Stomach smooth muscle (tissue), 2 donors: ENCODE results near the gene OR2K2.

Experiments
- H3K27ac ChIP-seq: one replicate; pipeline ENCODE4 v1.7.0; 2013; ENCODE audit warnings: mild to moderate bottlenecking, low read length, inconsistent platforms
- H3K27me3 ChIP-seq, 2 donors: one replicate each; pipeline ENCODE4 v1.7.0; 2013; ENCODE audit warnings: low read length in 2 of 2; ENCODE audit not compliant: insufficient read depth in 2 of 2, control insufficient read depth in 1 of 2
- H3K36me3 ChIP-seq, 2 donors: one replicate each; pipeline ENCODE4 v1.7.0; 2013; ENCODE audit warnings: low read length in 2 of 2; ENCODE audit not compliant: control insufficient read depth in 2 of 2, insufficient read depth in 2 of 2
- H3K4me1 ChIP-seq: one replicate; pipeline ENCODE4 v1.7.0; 2013; ENCODE audit warnings: low read length; ENCODE audit not compliant: control insufficient read depth, insufficient read depth
- H3K4me3 ChIP-seq, 2 donors: one replicate each; pipeline ENCODE4 v1.7.0; 2013; ENCODE audit warnings: low read length in 2 of 2
- H3K9ac ChIP-seq, 2 donors: one replicate each; pipeline ENCODE4 v1.7.0; 2013; ENCODE audit warnings: low read length in 2 of 2, mild to moderate bottlenecking in 1 of 2
- H3K9me3 ChIP-seq, 2 donors: one replicate each; pipeline ENCODE4 v1.7.0; 2013; ENCODE audit warnings: low read length in 2 of 2; ENCODE audit not compliant: control insufficient read depth in 2 of 2
- donor health status: healthy.
- donor health status: Pancreatic carcinoma.

Gene OR2K2

GRCh38 chr9:111330124-111330523, at the start of gene OR2K2:
Gene OR2K2, minus strand, starts transcription at chr9:111330224. Its CDS starts 1,791 bp downstream, at chr9:111328433.
- no peak within 1 kb of the TSS for H3K4me3 ChIP-seq
- H3K27ac ChIP-seq = no peak within 1 kb of the TSS
- H3K9ac ChIP-seq = no peak within 1 kb of the TSS
- no peaks in the 10 kb centered on the region for H3K27me3 ChIP-seq
- no peaks in the 10 kb centered on the region for H3K4me1 ChIP-seq
- H3K9me3 ChIP-seq = no peaks in the 10 kb centered on the region
- H3K36me3 ChIP-seq = no peaks in the 10 kb centered on the region

- H3K27ac ChIP-seq = no peak overlapping the region
- H3K36me3 ChIP-seq = peaks cover 35 to 50% of the 10 kb centered on the region in 2 donors
- H3K27me3 ChIP-seq = no peaks in the 10 kb centered on the region
- no peaks in the 10 kb centered on the region for H3K9me3 ChIP-seq
- no peak overlapping the region for H3K4me3 ChIP-seq
- H3K9ac ChIP-seq = no peak overlapping the region
- no peaks in the 10 kb centered on the region for H3K4me1 ChIP-seq
These were observed 46.0 kb upstream of the OR2K2 start for GRCh38 chr9:111375817-111376564.

GRCh38 chr9:111375062-111375461, 45.0 kb upstream of the OR2K2 start:
- no peaks in the 10 kb centered on the region for H3K4me1 ChIP-seq
- no peak overlapping the region for H3K4me3 ChIP-seq
- H3K27me3 ChIP-seq = no peaks in the 10 kb centered on the region
- H3K9ac ChIP-seq = no peak overlapping the region
- H3K27ac ChIP-seq = no peak overlapping the region
- H3K36me3 ChIP-seq = peaks cover 44 to 58% of the 10 kb centered on the region in 2 donors
- H3K9me3 ChIP-seq = no peaks in the 10 kb centered on the region

- Histone ChIP-seq H3K4me3 (no peak overlapping the region), H3K36me3 (peaks cover 56 to 72% of the 10 kb centered on the region in 2 donors), H3K27me3 (no peaks in the 10 kb centered on the region), H3K27ac (no peak overlapping the region), H3K9me3 (no peaks in the 10 kb centered on the region), H3K9ac (no peak overlapping the region), H3K4me1 (no peaks in the 10 kb centered on the region)
These were observed 42.3 kb upstream of the OR2K2 start for GRCh38 chr9:111372297-111372696.

GRCh38 chr9:111366978-111367377, 37.0 kb upstream of the OR2K2 start:
- Histone ChIP-seq H3K4me3 (no peak overlapping the region), H3K9me3 (no peaks in the 10 kb centered on the region), H3K27ac (no peak overlapping the region), H3K4me1 (no peaks in the 10 kb centered on the region), H3K27me3 (no peaks in the 10 kb centered on the region), H3K9ac (no peak overlapping the region), H3K36me3 (peaks cover 44 to 60% of the 10 kb centered on the region in 2 donors)

GRCh38 chr9:111362526-111362925, 32.5 kb upstream of the OR2K2 start:
- Histone ChIP-seq H3K4me3 (no peak overlapping the region), H3K4me1 (no peaks in the 10 kb centered on the region), H3K36me3 (peaks cover 10 to 22% of the 10 kb centered on the region in 2 donors), H3K9ac (no peak overlapping the region), H3K27me3 (no peaks in the 10 kb centered on the region), H3K27ac (no peak overlapping the region), H3K9me3 (no peaks in the 10 kb centered on the region)

- no peaks in the 10 kb centered on the region for H3K27me3 ChIP-seq
- H3K9ac ChIP-seq = no peak overlapping the region
- H3K27ac ChIP-seq = no peak overlapping the region
- peaks cover 3% of the 10 kb centered on the region for H3K4me1 ChIP-seq
- no peaks in the 10 kb centered on the region for H3K9me3 ChIP-seq
- no peak overlapping the region for H3K4me3 ChIP-seq
- H3K36me3 ChIP-seq = peaks cover 8 to 19% of the 10 kb centered on the region in 2 donors
These were observed 30.9 kb upstream of the OR2K2 start for GRCh38 chr9:111360881-111361280.

- Histone ChIP-seq H3K4me3 (peak overlapping the region; percentile 40 to 58), H3K36me3 (peaks cover 0 to 3% of the 10 kb centered on the region in 2 donors), H3K4me1 (peaks cover 3% of the 10 kb centered on the region), H3K9ac (peak overlapping the region in 1 of 2 donors; percentile 18), H3K27ac (peak overlapping the region; percentile 7), H3K9me3 (peaks cover 0 to 2% of the 10 kb centered on the region in 2 donors), H3K27me3 (no peaks in the 10 kb centered on the region)
These were observed 26.6 kb upstream of the OR2K2 start for GRCh38 chr9:111356481-111357244.

GRCh38 chr9:111352545-111352944, 22.5 kb upstream of the OR2K2 start:
- Histone ChIP-seq H3K27ac (no peak overlapping the region), H3K9me3 (peaks cover 0 to 2% of the 10 kb centered on the region in 2 donors), H3K36me3 (no peaks in the 10 kb centered on the region), H3K27me3 (no peaks in the 10 kb centered on the region), H3K4me1 (peaks cover 3% of the 10 kb centered on the region), H3K9ac (no peak overlapping the region), H3K4me3 (no peak overlapping the region)

GRCh38 chr9:111350556-111350955, 20.5 kb upstream of the OR2K2 start:
- Histone ChIP-seq H3K4me1 (no peaks in the 10 kb centered on the region), H3K27me3 (no peaks in the 10 kb centered on the region), H3K9ac (no peak overlapping the region), H3K9me3 (peaks cover 0 to 2% of the 10 kb centered on the region in 2 donors), H3K27ac (no peak overlapping the region), H3K4me3 (no peak overlapping the region), H3K36me3 (no peaks in the 10 kb centered on the region)

GRCh38 chr9:111349766-111350165, 19.7 kb upstream of the OR2K2 start:
- no peaks in the 10 kb centered on the region for H3K36me3 ChIP-seq
- no peak overlapping the region for H3K9ac ChIP-seq
- H3K4me1 ChIP-seq = no peaks in the 10 kb centered on the region
- no peak overlapping the region for H3K27ac ChIP-seq
- no peak overlapping the region for H3K4me3 ChIP-seq
- H3K9me3 ChIP-seq = peaks cover 0 to 2% of the 10 kb centered on the region in 2 donors
- H3K27me3 ChIP-seq = no peaks in the 10 kb centered on the region
